HCEC 1CT (cell line): ENCODE results near the gene CHERP.
A peak's percentile ranks its signal among the peaks of the same experiment; 100 is the strongest.
"Not testable (repeated sequence)": the region's sequence is repeated elsewhere in the genome, so short reads cannot be mapped to it uniquely, and the experiment has no call there.

Experiments used
- DNase-seq: peaks from one replicate; pipeline ENCODE4 v3.0.0-alpha.2; 2017

CHERP gene

DNA sequence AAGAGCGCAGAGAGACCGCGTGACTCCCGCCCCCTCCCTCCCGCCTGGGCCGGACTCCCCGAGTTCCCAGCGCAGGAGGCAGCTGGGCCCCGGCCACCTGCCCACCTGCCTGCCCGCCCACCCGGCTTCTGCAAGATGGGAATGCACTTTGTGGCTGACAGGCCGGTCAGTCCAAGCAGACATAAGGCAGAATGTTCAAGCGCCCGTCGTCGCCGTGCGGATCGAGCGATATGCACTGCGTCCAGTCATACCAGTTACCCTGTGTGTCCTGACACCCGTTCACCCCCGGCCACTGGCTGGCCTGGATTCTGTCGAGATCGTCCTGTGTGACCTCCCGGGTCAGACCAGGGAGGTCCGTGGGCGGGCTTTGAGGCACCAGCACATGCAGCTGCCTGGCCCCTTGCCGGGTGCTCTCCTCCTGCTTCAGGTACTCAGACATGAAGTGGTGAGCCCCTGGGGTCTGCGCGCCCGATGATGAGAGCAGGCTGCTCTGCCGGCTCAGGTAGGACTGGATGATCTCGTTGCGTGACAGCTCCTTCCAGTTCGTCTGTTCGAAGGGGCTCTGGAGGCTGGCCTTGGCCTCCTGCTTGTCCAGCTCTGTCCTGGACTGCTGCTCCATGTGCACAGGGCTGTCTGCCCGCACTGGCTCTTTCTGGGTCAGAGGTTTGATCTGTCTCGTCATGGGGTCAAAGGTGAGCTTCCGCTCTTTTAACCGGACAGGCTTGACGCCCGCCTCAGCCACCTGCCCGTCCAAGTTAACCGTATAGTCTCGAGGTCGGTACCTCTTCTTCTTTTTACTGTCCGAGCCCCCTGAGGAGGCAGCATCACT, 33.8 kb upstream of the CHERP start:
- DNase-seq: no peak

DNA sequence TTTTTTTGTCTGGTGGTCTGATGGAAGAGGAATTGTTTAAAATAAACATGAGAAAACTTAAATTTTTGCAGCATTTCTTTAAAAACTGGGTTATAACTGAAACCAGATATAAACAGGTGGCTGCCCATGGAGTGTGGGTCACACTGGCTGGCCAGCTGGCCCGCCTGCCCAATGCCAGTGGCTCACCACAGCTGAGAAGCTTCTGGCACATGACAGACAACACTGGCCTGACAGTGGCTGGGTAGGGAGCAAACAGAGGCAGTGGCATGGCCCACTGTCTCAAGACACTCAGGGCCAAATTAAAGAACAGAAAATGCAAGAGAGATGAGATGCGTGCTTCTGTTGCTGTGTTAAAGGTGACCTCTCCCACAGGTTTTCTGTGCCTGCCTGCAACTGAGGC, 33.0 kb upstream of the CHERP start:
- DNase-seq: no peak

DNA sequence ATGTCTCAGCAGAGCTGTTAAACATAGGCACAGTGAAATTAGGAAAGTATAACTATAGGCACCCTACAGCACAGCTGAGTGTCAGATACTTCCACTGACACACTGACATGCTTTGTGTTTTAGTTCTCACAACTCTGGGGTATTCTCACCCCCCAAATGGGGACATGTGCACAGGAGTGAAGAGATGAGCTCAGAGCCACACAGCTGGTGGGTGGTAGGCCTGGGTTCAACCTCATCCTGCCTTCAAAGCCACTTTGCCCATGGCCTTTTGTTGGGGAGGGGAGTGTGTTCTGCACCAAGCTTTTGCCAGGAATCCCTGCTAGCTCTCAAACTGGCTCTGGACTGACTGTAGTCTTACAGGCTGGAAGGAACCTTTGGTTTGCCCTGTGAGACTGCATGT, 31.7 kb upstream of the CHERP start:
- DNase-seq: no peak

- DNase-seq: no peak
Observed at GRCh38 chr19:16573296-16573695, 31.1 kb upstream of the CHERP start.

GRCh38 chr19:16572332-16573211, 30.3 kb upstream of the CHERP start, which contains the start of gene SLC35E1:
TSS of gene SLC35E1 (minus strand) at chr19:16572415. CDS start at chr19:16572364, 51 bp downstream.
- peak; percentile 93 for DNase-seq

- no peak for DNase-seq
Observed at GRCh38 chr19:16571822-16572331, 29.6 kb upstream of the CHERP start.

- DNase-seq: no peak
Observed at GRCh38 chr19:16571283-16571682, 29.0 kb upstream of the CHERP start.

GRCh38 chr19:16569609-16570320, 27.5 kb upstream of the CHERP start:
- DNase-seq: no peak

- DNase-seq: no peak
Observed at GRCh38 chr19:16566702-16567101, 24.5 kb upstream of the CHERP start.

- DNase-seq: no peak
Observed at GRCh38 chr19:16566161-16566560, 23.9 kb upstream of the CHERP start.

DNA sequence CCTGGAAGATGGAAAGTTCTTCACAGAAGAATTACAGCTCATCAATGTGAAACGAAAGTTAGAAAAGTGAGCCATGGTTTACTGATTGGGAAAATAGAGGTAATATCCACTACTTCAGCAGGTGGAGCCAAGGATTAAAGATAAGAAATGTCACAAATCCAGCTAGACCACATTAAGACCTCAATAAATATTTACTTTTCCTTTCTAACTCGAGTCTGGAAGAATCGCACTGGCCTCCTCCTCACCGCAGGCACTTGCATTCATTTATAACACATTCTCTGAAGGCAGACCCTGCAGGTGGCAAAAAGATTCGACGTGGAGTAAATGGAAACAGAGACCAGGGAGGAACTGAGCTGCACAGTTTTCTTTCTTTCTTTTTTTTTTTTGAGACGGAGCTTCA, 22.6 kb upstream of the CHERP start:
- DNase-seq: no peak

- DNase-seq: no peak
Observed at GRCh38 chr19:16562608-16563025, 20.4 kb upstream of the CHERP start.

DNA sequence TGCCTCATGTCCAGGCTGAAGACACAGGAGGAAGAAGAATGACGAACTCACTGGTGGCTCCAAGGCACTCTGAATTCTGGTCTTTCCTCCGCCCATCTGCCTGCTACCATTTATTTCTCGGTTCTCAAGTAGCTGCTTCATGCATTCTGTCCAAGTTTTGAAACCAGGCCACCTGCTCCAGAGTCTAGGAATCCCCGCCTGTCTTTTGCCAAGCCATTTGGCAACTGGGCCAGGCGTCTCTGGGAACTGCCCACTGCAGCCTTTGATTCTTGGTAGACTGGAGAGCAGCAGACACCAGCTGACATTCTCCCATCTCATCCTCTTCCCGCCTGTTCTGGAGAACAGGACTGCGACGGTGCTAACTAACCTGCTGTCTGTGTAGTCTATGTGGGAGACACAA, 19.1 kb upstream of the CHERP start:
- DNase-seq: no peak

DNA sequence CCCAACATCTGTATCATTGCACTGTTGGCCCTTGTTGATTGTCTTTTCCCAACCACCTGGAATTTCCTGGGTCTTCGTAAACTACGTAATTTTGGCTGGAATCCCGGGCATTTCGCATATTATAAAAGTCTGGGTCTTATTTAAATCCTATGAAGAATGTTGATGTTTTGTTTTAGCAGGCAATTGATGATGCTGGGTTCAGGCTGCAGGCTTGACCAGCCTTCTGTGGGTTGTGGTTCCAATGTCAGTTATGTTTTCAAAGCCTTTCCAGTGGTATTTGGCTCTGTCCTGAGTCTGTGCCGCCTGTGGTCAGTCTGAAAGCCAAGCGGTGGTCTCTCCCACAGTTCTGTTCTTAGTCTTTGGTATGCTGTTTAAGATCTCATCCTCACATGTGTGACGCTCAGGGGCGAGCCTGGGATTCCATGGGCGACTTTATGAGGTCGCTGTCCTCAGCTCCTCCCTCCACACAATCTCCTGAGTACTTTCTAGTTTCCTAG, 17.6 kb upstream of the CHERP start:
- no peak for DNase-seq

GRCh38 chr19:16554776-16555175, 12.5 kb upstream of the CHERP start:
- no peak for DNase-seq

- peak; percentile 5 for DNase-seq
Observed at GRCh38 chr19:16551902-16552301, 9.7 kb upstream of the CHERP start.

GRCh38 chr19:16548956-16549355, 6.7 kb upstream of the CHERP start:
- DNase-seq: no peak

DNA sequence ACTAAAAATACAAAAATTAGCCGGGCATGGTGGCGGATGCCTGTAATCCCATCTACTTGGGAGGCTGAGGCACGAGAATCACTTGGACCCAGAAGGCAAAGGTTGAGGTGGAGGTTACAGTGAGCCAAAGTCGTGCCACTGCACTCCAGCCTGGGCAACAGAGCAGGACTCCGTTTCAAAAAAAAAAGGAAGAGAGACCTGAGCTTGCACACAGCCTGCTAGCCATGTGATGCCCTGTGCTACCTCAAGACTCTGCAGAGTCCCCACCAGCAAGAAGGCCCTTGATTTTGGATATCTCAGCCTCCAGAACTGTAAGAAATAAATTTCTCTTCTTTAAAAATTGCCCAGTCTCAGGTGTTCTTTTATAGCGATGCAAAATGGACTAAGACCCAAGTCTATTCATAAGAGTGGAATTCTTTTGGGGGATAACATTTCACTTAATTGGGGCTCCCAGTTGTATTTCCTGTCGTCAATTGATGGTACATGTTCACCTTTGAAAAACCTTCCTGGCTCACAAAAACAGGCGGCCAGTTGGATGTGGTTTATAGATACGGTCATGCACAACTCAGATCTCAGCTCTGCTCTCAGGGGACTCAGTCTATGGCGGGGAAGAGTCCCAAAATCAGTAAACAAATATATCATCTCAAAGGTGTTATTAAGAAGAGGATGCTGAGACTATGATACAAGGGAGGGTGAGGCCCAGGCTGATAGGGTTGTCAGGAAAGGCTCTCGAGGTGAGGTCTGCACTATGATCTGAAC, 2.4 kb upstream of the CHERP start:
- no peak for DNase-seq

DNA sequence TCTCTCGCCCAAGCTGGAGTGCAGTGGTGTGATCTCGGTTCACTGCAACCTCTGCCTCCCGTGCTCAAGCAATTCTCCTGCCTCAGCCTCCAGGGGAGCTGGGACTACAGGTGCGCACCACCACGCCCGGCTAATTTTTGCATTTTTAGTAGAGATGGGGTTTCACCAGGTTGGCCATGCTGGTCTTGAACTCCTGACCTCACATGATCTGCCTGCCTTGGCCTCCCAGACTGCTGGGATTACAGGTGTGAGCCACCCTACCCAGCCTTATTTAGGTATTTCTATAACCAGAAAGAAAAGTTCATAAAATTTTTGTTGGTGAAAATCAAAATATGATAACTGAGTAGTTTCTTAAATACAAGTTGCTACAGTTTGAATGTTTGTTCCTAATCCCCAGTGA, 1.5 kb upstream of the CHERP start:
- DNase-seq: not testable (repeated sequence)

- no peak for DNase-seq
Observed at GRCh38 chr19:16542910-16543472, 754 bp upstream of the CHERP start.

- DNase-seq: peak; percentile 14
Observed at GRCh38 chr19:16541526-16542044, 652 bp downstream of the CHERP start.
